Measurements from ENCODE around the gene FGB.

DNA sequence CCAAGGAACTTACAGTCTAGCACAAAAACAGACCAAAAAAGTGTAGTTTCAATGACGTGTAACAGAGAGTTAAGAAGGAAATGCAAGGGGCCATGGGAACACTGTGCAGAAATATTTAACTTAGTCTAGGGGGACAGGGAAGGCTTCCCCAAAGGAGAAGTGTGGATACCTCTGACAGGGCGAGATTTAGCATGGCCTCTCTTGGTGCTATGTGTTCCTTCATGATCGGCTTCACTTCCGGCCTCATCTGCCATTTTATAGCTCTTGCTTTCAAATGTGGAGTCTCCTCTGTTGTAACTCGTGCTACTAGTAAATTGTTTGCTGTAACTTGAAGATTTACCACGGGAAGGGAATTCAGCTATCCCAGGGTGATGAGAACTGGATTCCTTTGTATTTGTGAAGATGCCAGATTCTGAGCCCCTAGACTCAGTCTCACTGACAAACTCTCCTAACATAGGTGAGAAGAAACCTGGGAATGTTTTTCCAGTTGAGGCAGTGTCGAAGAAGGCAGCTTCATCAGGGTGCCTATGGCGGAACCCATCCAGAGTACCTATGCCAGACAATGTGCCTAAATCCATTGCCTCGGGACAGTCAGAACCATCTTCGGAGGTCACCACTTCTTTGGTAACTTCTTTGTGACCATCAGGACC is 22.7 kb downstream of the FGB start:
- TF ChIP-seq, protein P1, sequence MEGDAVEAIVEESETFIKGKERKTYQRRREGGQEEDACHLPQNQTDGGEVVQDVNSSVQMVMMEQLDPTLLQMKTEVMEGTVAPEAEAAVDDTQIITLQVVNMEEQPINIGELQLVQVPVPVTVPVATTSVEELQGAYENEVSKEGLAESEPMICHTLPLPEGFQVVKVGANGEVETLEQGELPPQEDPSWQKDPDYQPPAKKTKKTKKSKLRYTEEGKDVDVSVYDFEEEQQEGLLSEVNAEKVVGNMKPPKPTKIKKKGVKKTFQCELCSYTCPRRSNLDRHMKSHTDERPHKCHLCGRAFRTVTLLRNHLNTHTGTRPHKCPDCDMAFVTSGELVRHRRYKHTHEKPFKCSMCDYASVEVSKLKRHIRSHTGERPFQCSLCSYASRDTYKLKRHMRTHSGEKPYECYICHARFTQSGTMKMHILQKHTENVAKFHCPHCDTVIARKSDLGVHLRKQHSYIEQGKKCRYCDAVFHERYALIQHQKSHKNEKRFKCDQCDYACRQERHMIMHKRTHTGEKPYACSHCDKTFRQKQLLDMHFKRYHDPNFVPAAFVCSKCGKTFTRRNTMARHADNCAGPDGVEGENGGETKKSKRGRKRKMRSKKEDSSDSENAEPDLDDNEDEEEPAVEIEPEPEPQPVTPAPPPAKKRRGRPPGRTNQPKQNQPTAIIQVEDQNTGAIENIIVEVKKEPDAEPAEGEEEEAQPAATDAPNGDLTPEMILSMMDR (IDR thresholded peaks at IDR 0.05): no peak
- TF ChIP-seq POLR2A (IDR thresholded peaks at IDR 0.05) (no peak), EP300 (IDR thresholded peaks at IDR 0.05) (no peak)
